GM20431 (cell line): ENCODE results near the gene CDCA3.

Experiments used
- in situ Hi-C: fragments of 300-500 bp; cut with MseI, MboI; formaldehyde crosslinking; loops from one replicate; pipeline ENCODE4 v1.15.0; 2020; ENCODE audit warnings: low sequenced_read_pairs; ENCODE audit not compliant: unreplicated experiment

CDCA3 gene

GRCh38 chr12:6837370-6838060 is 13.6 kb downstream of the CDCA3 start:
- in situ Hi-C loops, result loop anchor here (25.0 kb wide), 1 partner anchor 100 kb away; no protein-coding TSS in a partner anchor

GRCh38 chr12:6836851-6837250 is 14.2 kb downstream of the CDCA3 start:
- in situ Hi-C loops, result loop anchor here (25.0 kb wide), 1 partner anchor 100 kb away; no protein-coding TSS in a partner anchor

- in situ Hi-C loops, result loop anchor here (25.0 kb wide), 1 partner anchor 98 kb away; no protein-coding TSS in a partner anchor
Measured at GRCh38 chr12:6834873-6835272, 16.2 kb downstream of the CDCA3 start.

- in situ Hi-C loops, result loop anchor here (25.0 kb wide), 1 partner anchor 97 kb away; no protein-coding TSS in a partner anchor
Measured at GRCh38 chr12:6834254-6834653, 16.8 kb downstream of the CDCA3 start.

- in situ Hi-C loops, result loop anchor here (25.0 kb wide), 1 partner anchor 96 kb away; no protein-coding TSS in a partner anchor
Measured at GRCh38 chr12:6833189-6833890, 17.7 kb downstream of the CDCA3 start.

GRCh38 chr12:6832125-6832524 is 19.0 kb downstream of the CDCA3 start:
- in situ Hi-C loops, result loop anchor here (25.0 kb wide), 1 partner anchor 95 kb away; no protein-coding TSS in a partner anchor

- in situ Hi-C loops, result loop anchor here (25.0 kb wide), 1 partner anchor 94 kb away; no protein-coding TSS in a partner anchor
Measured at GRCh38 chr12:6831450-6831995, 19.6 kb downstream of the CDCA3 start.

- in situ Hi-C loops, result loop anchor here (25.0 kb wide), 1 partner anchor 94 kb away; no protein-coding TSS in a partner anchor
Measured at GRCh38 chr12:6830999-6831398, 20.1 kb downstream of the CDCA3 start.

- in situ Hi-C loops, result loop anchor here (25.0 kb wide), 1 partner anchor 93 kb away; no protein-coding TSS in a partner anchor
Measured at GRCh38 chr12:6830286-6830890, 20.7 kb downstream of the CDCA3 start.

- in situ Hi-C loops, result loop anchor here (25.0 kb wide), 1 partner anchor 92 kb away; no protein-coding TSS in a partner anchor
Measured at GRCh38 chr12:6829536-6830220, 21.4 kb downstream of the CDCA3 start.

- in situ Hi-C loops, result loop anchor here (25.0 kb wide), 1 partner anchor 92 kb away; no protein-coding TSS in a partner anchor
Measured at GRCh38 chr12:6828781-6829535, 22.1 kb downstream of the CDCA3 start.

GRCh38 chr12:6827982-6828780 is 22.9 kb downstream of the CDCA3 start, which contains the start of gene P3H3:
Gene P3H3, plus strand, starts transcription at chr12:6828407. Its CDS starts 34 bp downstream, at chr12:6828441.
- in situ Hi-C loops, result loop anchor here (25.0 kb wide), 1 partner anchor 91 kb away; no protein-coding TSS in a partner anchor

- in situ Hi-C loops, result loop anchor here (25.0 kb wide), 1 partner anchor 90 kb away; no protein-coding TSS in a partner anchor
Measured at GRCh38 chr12:6827437-6827911, 23.6 kb downstream of the CDCA3 start.

GRCh38 chr12:6826734-6827436 is 24.2 kb downstream of the CDCA3 start:
- in situ Hi-C loops, result loop anchor here (25.0 kb wide), 1 partner anchor 90 kb away; no protein-coding TSS in a partner anchor

GRCh38 chr12:6826125-6826733 is 24.9 kb downstream of the CDCA3 start:
- in situ Hi-C loops, result loop anchor here (25.0 kb wide), 1 partner anchor 89 kb away; no protein-coding TSS in a partner anchor

GRCh38 chr12:6825398-6826124 is 25.5 kb downstream of the CDCA3 start:
- in situ Hi-C loops, result loop anchor here (25.0 kb wide), 1 partner anchor 88 kb away; no protein-coding TSS in a partner anchor
